Measurements from ENCODE around the gene EBF3.

GRCh38 chr10:129960481-129961156 lies 3.5 kb downstream of the EBF3 start:
- TF ChIP-seq, protein P1, sequence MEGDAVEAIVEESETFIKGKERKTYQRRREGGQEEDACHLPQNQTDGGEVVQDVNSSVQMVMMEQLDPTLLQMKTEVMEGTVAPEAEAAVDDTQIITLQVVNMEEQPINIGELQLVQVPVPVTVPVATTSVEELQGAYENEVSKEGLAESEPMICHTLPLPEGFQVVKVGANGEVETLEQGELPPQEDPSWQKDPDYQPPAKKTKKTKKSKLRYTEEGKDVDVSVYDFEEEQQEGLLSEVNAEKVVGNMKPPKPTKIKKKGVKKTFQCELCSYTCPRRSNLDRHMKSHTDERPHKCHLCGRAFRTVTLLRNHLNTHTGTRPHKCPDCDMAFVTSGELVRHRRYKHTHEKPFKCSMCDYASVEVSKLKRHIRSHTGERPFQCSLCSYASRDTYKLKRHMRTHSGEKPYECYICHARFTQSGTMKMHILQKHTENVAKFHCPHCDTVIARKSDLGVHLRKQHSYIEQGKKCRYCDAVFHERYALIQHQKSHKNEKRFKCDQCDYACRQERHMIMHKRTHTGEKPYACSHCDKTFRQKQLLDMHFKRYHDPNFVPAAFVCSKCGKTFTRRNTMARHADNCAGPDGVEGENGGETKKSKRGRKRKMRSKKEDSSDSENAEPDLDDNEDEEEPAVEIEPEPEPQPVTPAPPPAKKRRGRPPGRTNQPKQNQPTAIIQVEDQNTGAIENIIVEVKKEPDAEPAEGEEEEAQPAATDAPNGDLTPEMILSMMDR (conservative IDR thresholded peaks at IDR 0.05; ENCODE audit: low read depth in 2 of 2), result no peak
- TF ChIP-seq EZH2 (IDR thresholded peaks at IDR 0.05; ENCODE audit: low read depth, unreplicated experiment) (peak; percentile 81), POLR2AphosphoS5 (IDR thresholded peaks at IDR 0.05; ENCODE audit: low read depth) (no peak)
